HepG2 (cell line): ENCODE data around the gene PIK3CD. TPM values are rescaled to one million over a fixed set of nuclear protein-coding genes. Genes with fewer than 3 reads are reported as not detected.

Experiments used
- ATAC-seq: fragments of 200-7000 bp; cut with Tn5 transposase; 3 replicates; pipeline ENCODE4 v1.9.1; 2020; ENCODE audit warnings: mild to moderate bottlenecking, moderate library complexity
- BruUV-seq: library from RNA; stranded (reverse); fragments of 400-500 nt; replicated peaks from 2 replicates; lab custom pipeline; 2021; lab: Mats Ljungman, UMichigan
- CTCF ChIA-PET: fragments of 300-600 bp; formaldehyde crosslinking; extraction: SDS; loops from one replicate; lab custom pipeline; 2021; ENCODE audit warnings: low total read pairs, inconsistent platforms, low intra/inter-chr PET ratio; lab: Yijun Ruan, JAX
- POLR2A ChIA-PET: fragments of 350-600 bp; sonication (Branson Sonifier 250); formaldehyde crosslinking; loops from one replicate; lab custom pipeline; 2020; ENCODE audit warnings: antibody characterized with exemption, inconsistent platforms; lab: Yijun Ruan, JAX
- DNase-seq: peaks from one replicate; pipeline ENCODE4 v3.0.0-alpha.2; 2015; ENCODE audit warnings: low spot score
- FAIRE-seq: peaks from 3 replicates; lab custom pipeline; 2011; peaks lifted over from hg19 to GRCh38; lab: Jason Lieb, UNC
- H2AFZ ChIP-seq: one replicate; pipeline ENCODE4 v1.6.1; 2011; ENCODE audit warnings: low read length, inconsistent platforms
- H3K27ac ChIP-seq: fragments of 300-600 bp; 3 replicates; pipeline ENCODE4 v1.8.0; 2011; ENCODE audit warnings: mixed run types, mild to moderate bottlenecking, mixed read lengths, low read length, inconsistent platforms; ENCODE audit not compliant: insufficient read depth; ENCODE audit errors: extremely low read length
- H3K27me3 ChIP-seq, 2 experiments: fragments of 200-600 bp in 1 of 2; 2 replicates in 1 of 2; 3 replicates in 1 of 2; pipeline versions ENCODE4 v1.6.0 to v1.8.0; 2011; ENCODE audit warnings: low read length in 2 of 2, mild to moderate bottlenecking in 2 of 2, moderate library complexity in 2 of 2, inconsistent platforms in 1 of 2; ENCODE audit not compliant: insufficient read depth in 2 of 2, control insufficient read depth in 1 of 2
- H3K36me3 ChIP-seq, 2 experiments: fragments of 200-600 bp in 1 of 2; replicated peaks in 1 of 2; 2 replicates in 1 of 2; 3 replicates in 1 of 2; pipeline versions ENCODE4 v1.5.1 to v1.8.0; 2011; ENCODE audit warnings: low read length in 2 of 2, inconsistent platforms in 1 of 2; ENCODE audit not compliant: insufficient read depth in 2 of 2, control insufficient read depth in 1 of 2
- H3K4me1 ChIP-seq: 2 replicates; pipeline ENCODE4 v1.5.1; 2012; ENCODE audit warnings: low read length, inconsistent platforms; ENCODE audit not compliant: insufficient read depth
- H3K4me2 ChIP-seq: 2 replicates; pipeline ENCODE4 v1.6.0; 2011; ENCODE audit warnings: low read depth, low read length, inconsistent platforms
- H3K4me3 ChIP-seq, 3 experiments: fragments of 200-600 bp in 1 of 3; sonication (generic), shearing (Covaris generic) in 1 of 3; replicated peaks in 1 of 3; 2 replicates each; pipeline ENCODE4 v1.5.1; 2011 to 2016; ENCODE audit warnings: low read length in 3 of 3, inconsistent platforms in 2 of 3, low read depth in 2 of 3, mild to moderate bottlenecking in 2 of 3, control low read depth in 1 of 3, mixed read lengths in 1 of 3; ENCODE audit not compliant: insufficient read depth in 1 of 3
- H3K79me2 ChIP-seq: one replicate; pipeline ENCODE4 v1.6.1; 2011; ENCODE audit warnings: low read length, inconsistent platforms; ENCODE audit not compliant: insufficient read depth
- H3K9ac ChIP-seq: 2 replicates; pipeline ENCODE4 v1.6.0; 2011; ENCODE audit warnings: mild to moderate bottlenecking, low read depth, low read length, inconsistent platforms; ENCODE audit not compliant: insufficient read depth
- H3K9me3 ChIP-seq: 2 replicates; pipeline ENCODE4 v1.5.1; 2012; ENCODE audit warnings: mild to moderate bottlenecking, low read length
- H4K20me1 ChIP-seq: 2 replicates; pipeline ENCODE4 v1.6.0; 2011; ENCODE audit warnings: inconsistent platforms, mild to moderate bottlenecking, low read length, moderate library complexity; ENCODE audit not compliant: insufficient read depth
- ERF ChIP-seq: IDR thresholded peaks from 2 replicates; pipeline ENCODE4 v1.6.1; 2018; ENCODE audit warnings: missing biosample characterization, missing genetic modification reagents
- SMYD3 ChIP-seq: sonication (generic); formaldehyde crosslinking; IDR thresholded peaks from 2 replicates; pipeline ENCODE4 v1.8.1; 2023; ENCODE audit warnings: mild to moderate bottlenecking, missing genetic modification reagents
- ZNF326 ChIP-seq: sonication (generic); formaldehyde crosslinking; IDR thresholded peaks from 2 replicates; pipeline ENCODE4 v1.4.0; 2020; ENCODE audit warnings: missing genetic modification reagents, borderline replicate concordance
- ZNF484 ChIP-seq: sonication (generic); formaldehyde crosslinking; IDR thresholded peaks from 2 replicates; pipeline ENCODE4 v1.5.1; 2020; ENCODE audit warnings: mild to moderate bottlenecking, low read depth, missing genetic modification reagents, borderline replicate concordance
- WGBS: methylation state at CpG from one replicate; pipeline ENCODE4 v1.1.6; 2017; ENCODE audit warnings: low lambda C conversion rate; 5-methylcytosine and 5-hydroxymethylcytosine counted together
- in situ Hi-C: cut with HindIII; loops from 2 replicates; pipeline ENCODE4 v1.10.0; 2017; ENCODE audit warnings: low pct_unique_long_range_greater_than_20kb; ENCODE audit not compliant: extremely low pct_ligation_motif_present
- intact Hi-C: fragments of 100-400 bp; cut with micrococcal nuclease; formaldehyde crosslinking; loops from one replicate; pipeline ENCODE4 v1.10.0; 2022; ENCODE audit not compliant: unreplicated experiment
- polyA plus RNA-seq, 8 experiments: library from polyadenylated mRNA; depleted of rRNA in 3 of 8; stranded (reverse) in 7 of 8; unstranded in 1 of 8; fragments of >200 nt; fragmentation: Illumina TruSeq in 4 of 8; extraction: Trizol in 4 of 8; gene quantifications; 2 replicates each; pipeline versions ENCODE4 v1.2.1 to v1.2.3, GENCODE V29; 2011 to 2016; ENCODE audit warnings: low read depth in 4 of 8, missing spikeins in 1 of 8, mixed read lengths in 1 of 8; ENCODE audit not compliant: insufficient read depth in 1 of 8
- total RNA-seq, 5 experiments: library from RNA; depleted of rRNA; stranded (reverse); fragments of >200 nt; fragmentation: Illumina TruSeq; extraction: Trizol; gene quantifications; 2 replicates each; pipeline ENCODE4 v1.2.3, GENCODE V29; 2016; ENCODE audit warnings: low read depth in 1 of 5
- TF ChIP-seq, protein P1 (sequence below), 2 experiments: sonication (generic) in 1 of 2; formaldehyde crosslinking in 1 of 2; IDR thresholded peaks; 2 replicates each; pipeline versions ENCODE4 v1.5.1 to v1.6.1; 2011 to 2020; ENCODE audit warnings: borderline replicate concordance in 1 of 2, low read depth in 1 of 2, low read length in 1 of 2, mild to moderate bottlenecking in 1 of 2, missing genetic modification reagents in 1 of 2, moderate library complexity in 1 of 2

PIK3CD gene
- total and polyA plus RNA-seq, 2 of the 13 experiments (the other 11 are each of a cell fraction or from before 2014, with no cell fraction given) = 7.1 to 10.0 TPM

DNA sequence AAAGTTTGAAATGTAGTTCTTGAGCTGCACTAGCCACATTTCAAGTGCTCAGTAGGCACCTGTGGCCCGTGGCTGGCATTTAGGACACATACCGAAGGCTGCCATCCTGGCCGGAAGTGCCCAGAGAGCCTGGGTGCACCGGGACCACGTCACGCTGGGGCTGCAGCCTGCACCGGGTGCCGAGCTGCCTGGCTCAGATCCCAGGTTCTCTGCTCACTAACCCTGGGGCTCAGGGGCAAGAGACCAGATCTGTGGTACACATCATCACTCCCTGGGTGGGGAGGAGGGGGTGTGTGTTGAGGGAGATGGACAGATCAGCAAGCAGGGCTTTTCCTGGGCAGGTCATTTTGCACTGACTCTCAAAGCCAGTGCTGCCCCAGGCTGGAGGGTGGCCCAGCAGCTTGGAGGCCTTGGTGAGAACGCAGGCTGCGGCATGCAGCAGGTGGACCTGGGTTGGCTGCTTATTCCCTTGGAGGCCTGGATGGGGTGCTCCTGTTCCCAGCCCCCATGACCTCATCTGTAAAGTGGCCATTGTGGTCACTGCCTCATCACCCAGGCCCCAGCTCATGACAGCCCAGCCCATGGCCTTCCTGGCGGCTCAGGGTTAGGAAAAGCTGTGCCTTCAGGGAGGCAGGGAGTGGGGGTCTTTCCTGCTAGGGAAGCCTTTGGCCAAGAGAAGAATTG lies 39.2 kb upstream of the PIK3CD start (continued):
- TF ChIP-seq, protein P1, sequence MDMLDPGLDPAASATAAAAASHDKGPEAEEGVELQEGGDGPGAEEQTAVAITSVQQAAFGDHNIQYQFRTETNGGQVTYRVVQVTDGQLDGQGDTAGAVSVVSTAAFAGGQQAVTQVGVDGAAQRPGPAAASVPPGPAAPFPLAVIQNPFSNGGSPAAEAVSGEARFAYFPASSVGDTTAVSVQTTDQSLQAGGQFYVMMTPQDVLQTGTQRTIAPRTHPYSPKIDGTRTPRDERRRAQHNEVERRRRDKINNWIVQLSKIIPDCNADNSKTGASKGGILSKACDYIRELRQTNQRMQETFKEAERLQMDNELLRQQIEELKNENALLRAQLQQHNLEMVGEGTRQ (IDR thresholded peaks at IDR 0.05; ENCODE audit: low read depth, low read length) = no peak
- TF ChIP-seq, protein P1 (CRISPR knock-in tag; IDR thresholded peaks at IDR 0.05; ENCODE audit: borderline replicate concordance) = no peak
- no peak for TF ChIP-seq SMYD3 (CRISPR knock-in tag)

DNA sequence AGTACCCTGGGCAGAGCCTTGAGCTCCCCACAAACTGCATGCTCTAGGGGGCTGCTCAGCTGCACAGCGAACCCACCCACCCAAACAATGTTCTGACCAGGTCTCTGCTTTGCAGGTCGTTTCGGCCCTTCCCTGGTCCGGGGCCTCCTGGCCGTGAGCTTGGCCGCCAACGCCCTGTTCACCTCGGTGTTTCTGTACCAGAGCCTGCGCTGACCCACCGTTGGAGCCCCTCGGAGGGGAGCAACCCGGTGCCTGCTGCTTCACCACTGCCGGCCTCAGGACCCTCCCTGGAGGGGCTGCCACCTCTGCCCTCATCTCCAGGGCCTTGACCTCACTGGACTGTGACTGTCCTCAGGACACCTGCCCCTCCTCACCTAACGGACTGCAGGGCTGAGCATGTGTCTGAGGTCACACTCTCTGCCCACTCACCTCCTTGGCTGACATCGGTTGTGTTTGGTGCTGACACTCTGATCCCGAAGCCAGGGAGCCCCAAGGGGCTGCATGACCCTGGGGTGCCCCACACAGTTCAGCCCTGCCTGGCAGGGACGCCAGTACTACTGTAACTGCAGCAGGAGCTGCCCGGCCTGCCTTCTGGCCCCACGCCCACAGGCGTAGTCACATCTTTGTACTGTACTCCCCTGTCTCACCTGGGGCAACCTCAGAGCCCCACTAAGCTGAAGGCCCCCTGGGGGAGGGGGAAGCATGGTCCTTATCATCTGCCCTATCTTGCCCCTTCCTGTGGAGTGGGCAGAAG lies 38.5 kb upstream of the PIK3CD start:
- no peaks in the 10 kb centered on the region for H3K9me3 ChIP-seq
- no peak overlapping the region for H3K27ac ChIP-seq
- 0 out of 5 replicates have a peak, but pooled peaks cover 0 to 1% of the 10 kb centered on the region in 2 experiments for H3K27me3 ChIP-seq
- ChIA-PET CTCF (no interaction called here), POLR2A (no interaction called here)
- 0 out of 2 replicates have a peak, but pooled peaks cover 5% of the 10 kb centered on the region for H3K4me1 ChIP-seq
- 87% methylated on average over 6 of the region's 20 CpGs for WGBS
- DNase-seq = no peak
- H3K36me3 ChIP-seq = peaks cover 13 to 22% of the 10 kb centered on the region in 2 experiments; a peak in 3 of 5 replicates
- BruUV-seq = no TSS peak
- no peak for ATAC-seq
- no peak for FAIRE-seq
- no peak overlapping the region for H3K4me2 ChIP-seq
- no peak overlapping the region for H2AFZ ChIP-seq
- intact Hi-C loops (no loop called here), in situ Hi-C loops (no loop called here)
- H4K20me1 ChIP-seq = no peaks in the 10 kb centered on the region
- no peaks in the 10 kb centered on the region for H3K79me2 ChIP-seq
- TF ChIP-seq ERF (CRISPR knock-in tag) = no peak
- no peak for TF ChIP-seq ZNF484 (CRISPR knock-in tag)
- TF ChIP-seq ZNF326 = no peak
- H3K9ac ChIP-seq = no peak overlapping the region
- no peak overlapping the region for H3K4me3 ChIP-seq
